OCI-LY1 (cell line): ENCODE measurements around the gene MRE11.

ENCODE experiments used
- H2AFZ ChIP-seq: fragments of 200-600 bp; sonication (generic), shearing (Covaris generic); 2 replicates; pipeline ENCODE4 v1.6.0; 2014; ENCODE audit warnings: antibody characterized with exemption, mild to moderate bottlenecking, low read length
- H3F3A ChIP-seq: fragments of 200-600 bp; sonication (generic), shearing (Covaris generic); 2 replicates; pipeline ENCODE4 v1.6.0; 2014; ENCODE audit warnings: mild to moderate bottlenecking, antibody characterized with exemption, low read length, moderate library complexity; ENCODE audit not compliant: insufficient read depth
- H3K27ac ChIP-seq: fragments of 200-600 bp; sonication (generic); 2 replicates; pipeline ENCODE4 v1.5.1; 2014; ENCODE audit warnings: low read length, mixed run types, mild to moderate bottlenecking, low read depth; ENCODE audit not compliant: poor library complexity, severe bottlenecking
- H3K27me3 ChIP-seq: fragments of 200-600 bp; sonication (generic); 2 replicates; pipeline ENCODE4 v1.6.0; 2014; ENCODE audit warnings: antibody characterized with exemption, mild to moderate bottlenecking, low read length, moderate library complexity; ENCODE audit not compliant: insufficient read depth
- H3K36me3 ChIP-seq: fragments of 200-600 bp; sonication (generic); 2 replicates; pipeline ENCODE4 v1.6.1; 2014; ENCODE audit warnings: mild to moderate bottlenecking, antibody characterized with exemption, low read length, moderate library complexity, mixed read lengths; ENCODE audit not compliant: insufficient read depth
- H3K4me1 ChIP-seq: fragments of 200-600 bp; sonication (generic); 2 replicates; pipeline ENCODE4 v1.5.1; 2014; ENCODE audit warnings: mild to moderate bottlenecking, low read length, moderate library complexity; ENCODE audit not compliant: insufficient read depth, severe bottlenecking
- H3K4me2 ChIP-seq: fragments of 200-600 bp; sonication (generic), shearing (Covaris generic); 2 replicates; pipeline ENCODE4 v1.6.1; 2014; ENCODE audit warnings: low read length
- H3K4me3 ChIP-seq: fragments of 200-600 bp; sonication (generic); 2 replicates; pipeline ENCODE4 v1.5.1; 2014; ENCODE audit warnings: low read length, low read depth, mild to moderate bottlenecking, mixed read lengths; ENCODE audit not compliant: poor library complexity, severe bottlenecking
- H3K79me2 ChIP-seq: fragments of 200-600 bp; shearing (Covaris generic); 2 replicates; pipeline ENCODE4 v1.6.1; 2016; ENCODE audit warnings: mixed run types, low read length, mixed read lengths; ENCODE audit not compliant: insufficient read depth
- H3K9ac ChIP-seq: fragments of 200-600 bp; sonication (generic), shearing (Covaris generic); 2 replicates; pipeline ENCODE4 v1.6.1; 2014; ENCODE audit warnings: mild to moderate bottlenecking, low read length, mixed read lengths
- H3K9me2 ChIP-seq: fragments of 200-600 bp; sonication (generic), shearing (Covaris generic); 2 replicates; pipeline ENCODE4 v1.6.1; 2014; ENCODE audit warnings: low read depth, mild to moderate bottlenecking, low read length, mixed read lengths
- H3K9me3 ChIP-seq: fragments of 200-600 bp; shearing (Covaris generic); 2 replicates; pipeline ENCODE4 v1.6.1; 2014; ENCODE audit warnings: low read length, mixed read lengths
- H4K20me1 ChIP-seq: fragments of 200-600 bp; sonication (generic), shearing (Covaris generic); 2 replicates; pipeline ENCODE4 v1.6.0; 2016; ENCODE audit warnings: mild to moderate bottlenecking, low read length; ENCODE audit not compliant: insufficient read depth
- CTCF ChIP-seq: fragments of 200-600 bp; sonication (generic), shearing (Covaris generic); IDR thresholded peaks from 2 replicates; pipeline ENCODE4 v1.5.1; 2017; ENCODE audit warnings: mild to moderate bottlenecking, antibody characterized with exemption, low read length, moderate library complexity, mixed read lengths
- EZH2 ChIP-seq: fragments of 200-600 bp; sonication (generic), shearing (Covaris generic); IDR thresholded peaks from 2 replicates; pipeline ENCODE4 v1.8.0; 2017; ENCODE audit warnings: borderline replicate concordance, mixed run types, mild to moderate bottlenecking, antibody characterized with exemption, low read length, moderate library complexity, mixed read lengths

The MRE11 gene

GRCh38 chr11:94500181-94500580, 6.5 kb upstream of the MRE11 start:
- Histone ChIP-seq H4K20me1 (no peaks in the 10 kb centered on the region), H3K36me3 (peaks cover 43% of the 10 kb centered on the region), H3F3A (no peaks in the 10 kb centered on the region)

GRCh38 chr11:94494126-94494680, 559 bp upstream of the MRE11 start:
- peak overlapping the region; percentile 86 for H3K4me2 ChIP-seq
- H4K20me1 ChIP-seq: no peaks in the 10 kb centered on the region
- H3F3A ChIP-seq: no peaks in the 10 kb centered on the region
- H3K9me3 ChIP-seq: no peaks in the 10 kb centered on the region
- peak overlapping the region; percentile 95 for H3K9ac ChIP-seq
- no peak for TF ChIP-seq EZH2
- no peak for TF ChIP-seq CTCF
- H2AFZ ChIP-seq: no peak overlapping the region; the same call in 1 of the 2 replicates
- no peaks in the 10 kb centered on the region for H3K27me3 ChIP-seq
- H3K27ac ChIP-seq: peak overlapping the region; percentile 18
- H3K4me3 ChIP-seq: peak overlapping the region; percentile 95
- peaks cover 35% of the 10 kb centered on the region for H3K4me1 ChIP-seq
- peaks cover 36% of the 10 kb centered on the region for H3K79me2 ChIP-seq
- H3K36me3 ChIP-seq: peaks cover 43% of the 10 kb centered on the region
- H3K9me2 ChIP-seq: no peaks in the 10 kb centered on the region

More at GRCh38 chr11:94500181-94500580, 6.5 kb upstream of the MRE11 start:
- Histone ChIP-seq H3K9me3 (no peaks in the 10 kb centered on the region), H3K4me1 (peaks cover 7% of the 10 kb centered on the region), H2AFZ (no peak overlapping the region), H3K4me2 (no peak overlapping the region), H3K9me2 (no peaks in the 10 kb centered on the region), H3K9ac (no peak overlapping the region), H3K27me3 (no peaks in the 10 kb centered on the region), H3K4me3 (no peak overlapping the region), H3K27ac (no peak overlapping the region), H3K79me2 (peaks cover 3% of the 10 kb centered on the region; the same call in 1 of the 2 replicates)
- TF ChIP-seq CTCF: no peak
- no peak for TF ChIP-seq EZH2

GRCh38 chr11:94486068-94486467, 7.6 kb downstream of the MRE11 start:
- Histone ChIP-seq H3K4me2 (no peak overlapping the region), H3K4me1 (no peaks in the 10 kb centered on the region), H3K4me3 (no peak overlapping the region), H3K9me3 (no peaks in the 10 kb centered on the region), H3K27me3 (no peaks in the 10 kb centered on the region), H3K79me2 (no peaks in the 10 kb centered on the region), H3K36me3 (peaks cover 90% of the 10 kb centered on the region), H4K20me1 (no peaks in the 10 kb centered on the region), H3F3A (no peaks in the 10 kb centered on the region), H3K9ac (no peak overlapping the region), H2AFZ (no peak overlapping the region), H3K27ac (no peak overlapping the region), H3K9me2 (no peaks in the 10 kb centered on the region)
- TF ChIP-seq EZH2 (no peak), CTCF (no peak)
